K562 (cell line): Measurements from ENCODE around the gene TJP2. TPM values are rescaled to one million over a fixed set of nuclear protein-coding genes. Genes with fewer than 3 reads are reported as not detected.
"Not testable (repeated sequence)": the region's sequence is repeated elsewhere in the genome, so short reads cannot be mapped to it uniquely, and the experiment has no call there.

Source experiments
- ATAC-seq: fragments of 200-7000 bp; cut with Tn5 transposase; 3 replicates; pipeline ENCODE4 v1.9.1; 2020; ENCODE audit warnings: moderate library complexity
- BruUV-seq: library from RNA; stranded (reverse); fragments of 400-500 nt; replicated peaks from 2 replicates; lab custom pipeline; 2021; lab: Mats Ljungman, UMichigan
- CTCF ChIA-PET: fragments of 300-600 bp; formaldehyde crosslinking; extraction: SDS; loops from one replicate; lab custom pipeline; 2021; ENCODE audit warnings: low intra/inter-chr PET ratio; lab: Yijun Ruan, JAX
- POLR2A ChIA-PET: fragments of 300-600, 350-650 bp; sonication (Branson Sonifier 250); formaldehyde crosslinking; extraction: SDS; loops from one replicate; lab custom pipeline; 2021; ENCODE audit warnings: antibody characterized with exemption, inconsistent platforms; lab: Yijun Ruan, JAX
- DNase-seq, 4 experiments: peaks; one replicate each; pipeline versions ENCODE4 v3.0.0 to v3.0.0-alpha.2; 2011 to 2018; ENCODE audit warnings: low spot score in 3 of 4, mixed read lengths in 3 of 4; ENCODE audit errors: extremely low read depth in 1 of 4
- FAIRE-seq: peaks from 2 replicates; lab custom pipeline; 2011; peaks lifted over from hg19 to GRCh38; lab: Jason Lieb, UNC
- H2AFZ ChIP-seq: 2 replicates; pipeline ENCODE4 v1.6.0; 2011; ENCODE audit warnings: low read depth, low read length, control low read depth, inconsistent platforms
- H3K27ac ChIP-seq: fragments of 200-600 bp; 3 replicates; pipeline ENCODE4 v1.8.0; 2011; ENCODE audit warnings: low read depth, mild to moderate bottlenecking, control low read depth, inconsistent platforms, low read length, moderate library complexity, mixed read lengths; ENCODE audit errors: extremely low read depth
- H3K27me3 ChIP-seq, 2 experiments: fragments of 300-600 bp in 1 of 2; 2 replicates in 1 of 2; 3 replicates in 1 of 2; pipeline versions ENCODE4 v1.6.0 to v1.8.0; 2011; ENCODE audit warnings: inconsistent platforms in 2 of 2, low read length in 2 of 2, mild to moderate bottlenecking in 1 of 2, mixed read lengths in 1 of 2, moderate library complexity in 1 of 2; ENCODE audit not compliant: control insufficient read depth in 2 of 2, insufficient read depth in 2 of 2
- H3K36me3 ChIP-seq: fragments of 300-600 bp; 3 replicates; pipeline ENCODE4 v1.8.0; 2011; ENCODE audit warnings: mild to moderate bottlenecking, low read length, inconsistent platforms; ENCODE audit not compliant: control insufficient read depth, insufficient read depth
- H3K4me1 ChIP-seq, 2 experiments: fragments of 200-600 bp in 1 of 2; replicated peaks in 1 of 2; 2 replicates in 1 of 2; 3 replicates in 1 of 2; pipeline versions ENCODE4 v1.5.1 to v1.8.0; 2011; ENCODE audit warnings: inconsistent platforms in 2 of 2, low read length in 2 of 2, mild to moderate bottlenecking in 1 of 2, mixed read lengths in 1 of 2, moderate library complexity in 1 of 2; ENCODE audit not compliant: control insufficient read depth in 2 of 2, insufficient read depth in 2 of 2
- H3K4me2 ChIP-seq: 2 replicates; pipeline ENCODE4 v1.6.1; 2011; ENCODE audit warnings: low read length, control low read depth, inconsistent platforms, mixed read lengths; ENCODE audit not compliant: insufficient read depth
- H3K4me3 ChIP-seq: fragments of 200-600 bp; sonication (generic), shearing (Covaris generic); 2 replicates; pipeline ENCODE4 v1.5.1; 2016; ENCODE audit warnings: control low read depth, inconsistent platforms
- H3K79me2 ChIP-seq: fragments of 200-600 bp; 3 replicates; pipeline ENCODE4 v1.8.0; 2011; ENCODE audit warnings: low read length, inconsistent platforms; ENCODE audit not compliant: control insufficient read depth, insufficient read depth
- H3K9ac ChIP-seq, 2 experiments: 2 replicates each; pipeline versions ENCODE4 v1.6.0 to v1.6.1; 2011; ENCODE audit warnings: low read depth in 2 of 2, low read length in 2 of 2, control low read depth in 1 of 2, inconsistent platforms in 1 of 2, mild to moderate bottlenecking in 1 of 2, mixed read lengths in 1 of 2; ENCODE audit not compliant: insufficient read depth in 1 of 2
- H3K9me1 ChIP-seq: one replicate; pipeline ENCODE4 v1.6.0; 2011; ENCODE audit warnings: inconsistent platforms, mild to moderate bottlenecking, low read length, moderate library complexity; ENCODE audit not compliant: control insufficient read depth, insufficient read depth
- H3K9me3 ChIP-seq: replicated peaks from 2 replicates; pipeline ENCODE4 v1.5.1; 2011; ENCODE audit warnings: low read depth, low read length, inconsistent platforms; ENCODE audit not compliant: control insufficient read depth, insufficient read depth
- H4K20me1 ChIP-seq: replicated peaks from 2 replicates; pipeline ENCODE4 v1.6.1; 2011; ENCODE audit warnings: low read length, inconsistent platforms, mixed read lengths; ENCODE audit not compliant: control insufficient read depth, insufficient read depth
- ESRRA ChIP-seq: fragments of 450-650 bp; IDR thresholded peaks from 2 replicates; pipeline ENCODE4 v1.6.1; 2014; ENCODE audit warnings: low read depth, mild to moderate bottlenecking, moderate library complexity, borderline replicate concordance
- FOSL1 ChIP-seq: fragments of 200-800 bp; sonication (Bioruptor generic); conservative IDR thresholded peaks from 2 replicates; pipeline ENCODE4 v1.6.1; 2016; ENCODE audit warnings: missing genetic modification characterization, missing compliant biosample characterization
- GABPA ChIP-seq: fragments of 200-800 bp; sonication (Bioruptor generic); conservative IDR thresholded peaks from 2 replicates; pipeline ENCODE4 v1.6.1; 2016; ENCODE audit warnings: low read depth, missing genetic modification characterization, missing compliant biosample characterization
- NR2C2 ChIP-seq, 2 experiments: fragments of 200-800 bp in 1 of 2; sonication (Bioruptor generic) in 1 of 2; sonication (generic) in 1 of 2; formaldehyde crosslinking in 1 of 2; IDR thresholded peaks; 2 replicates each; pipeline versions ENCODE4 v1.6.1 to v1.8.0; 2016 to 2022; ENCODE audit warnings: mild to moderate bottlenecking in 1 of 2, missing compliant biosample characterization in 1 of 2, missing genetic modification characterization in 1 of 2, missing genetic modification reagents in 1 of 2
- POLR2H ChIP-seq: IDR thresholded peaks from 2 replicates; pipeline ENCODE4 v1.6.1; 2016; ENCODE audit warnings: missing genetic modification characterization, low read depth, mild to moderate bottlenecking, control low read depth, missing compliant biosample characterization, moderate library complexity
- RFX1 ChIP-seq: fragments of 450-650 bp; IDR thresholded peaks from 2 replicates; pipeline ENCODE4 v1.6.1; 2016; ENCODE audit warnings: mild to moderate bottlenecking, moderate library complexity
- SRF ChIP-seq, 2 experiments: fragments of 250-450, 450-650 bp in 1 of 2; sonication (Bioruptor Pico) in 1 of 2; sonication (generic) in 1 of 2; formaldehyde crosslinking; IDR thresholded peaks; 2 replicates each; pipeline versions ENCODE4 v1.5.0 to v1.5.1; 2020 to 2022; ENCODE audit warnings: mild to moderate bottlenecking in 1 of 2, missing genetic modification reagents in 1 of 2
- STAT5A ChIP-seq: IDR thresholded peaks from 2 replicates; pipeline ENCODE4 v1.6.1; 2012; ENCODE audit warnings: low read length, inconsistent platforms, borderline replicate concordance
- WGBS: fragments of 100-300 bp; shearing (Covaris generic); methylation state at CpG from one replicate; pipeline ENCODE4 v1.1.6; 2016; ENCODE audit warnings: low coverage, mixed read lengths; ENCODE audit not compliant: insufficient coverage; ENCODE audit errors: missing lambda C conversion rate; 5-methylcytosine and 5-hydroxymethylcytosine counted together
- in situ Hi-C: fragments of 300-500 bp; cut with MboI; formaldehyde crosslinking; loops from 4 replicates; pipeline ENCODE4 v1.15.0; 2018; ENCODE audit warnings: inconsistent platforms, mixed read lengths
- intact Hi-C: fragments of 100-400 bp; cut with micrococcal nuclease; formaldehyde crosslinking; loops from 2 replicates; pipeline ENCODE4 v1.14.2; 2022
- polyA plus RNA-seq, 8 experiments: library from polyadenylated mRNA; depleted of rRNA in 4 of 8; stranded (reverse) in 5 of 8; unstranded in 3 of 8; fragments of >200 nt; fragmentation: Nextera tagmentation in 2 of 8; fragmentation: Illumina TruSeq in 1 of 8; extraction: Ambion mirVana in 2 of 8; extraction: Trizol in 1 of 8; gene quantifications; 2 replicates each; pipeline versions ENCODE4 v1.2.1 to v1.2.3, GENCODE V29; 2011 to 2014; ENCODE audit warnings: inconsistent platforms in 1 of 8, missing spikeins in 1 of 8
- total RNA-seq, 7 experiments: library from RNA; depleted of rRNA in 6 of 7; stranded (reverse); fragments of >200 nt in 6 of 7; fragmentation: Illumina TruSeq in 2 of 7; extraction: Trizol in 2 of 7; gene quantifications; 2 replicates each; pipeline versions ENCODE4 v1.2.1 to v1.2.3, GENCODE V29; 2011 to 2021; ENCODE audit warnings: low replicate concordance in 1 of 7

The TJP2 gene
- total and polyA plus RNA-seq, 9 of the 15 experiments (the other 6 are each of a cell fraction or from before 2014, with no cell fraction given): 4.0 to 24.1 (median 16.8) TPM

- H3K4me1 ChIP-seq; CTCF ChIA-PET; BruUV-seq; H3K9ac ChIP-seq; POLR2A ChIA-PET; in situ Hi-C loops; H3K27me3 ChIP-seq; H3K9me1 ChIP-seq; H3K36me3 ChIP-seq; H3K27ac ChIP-seq; intact Hi-C loops; H3K4me3 ChIP-seq; H2AFZ ChIP-seq; H3K4me2 ChIP-seq; FAIRE-seq; H3K9me3 ChIP-seq; H3K79me2 ChIP-seq; ATAC-seq; H4K20me1 ChIP-seq; TF ChIP-seq NR2C2 (CRISPR knock-in tag; IDR thresholded peaks at IDR 0.05): not testable (repeated sequence)
- DNase-seq: peak in 1 of 4 experiments; percentile 1
- 5% methylated on average over 5 of the region's 5 CpGs for WGBS
- TF ChIP-seq NR2C2 (tag; IDR thresholded peaks at IDR 0.05) (0 out of 2 replicates have a peak, but pooled peaks have one; percentile 20), ESRRA (peak; percentile 54; the same call in 1 of the 2 replicates), SRF (CRISPR knock-in tag; IDR thresholded peaks at IDR 0.05) (peak; percentile 84 to 97), GABPA (tag) (0 out of 2 replicates have a peak, but pooled peaks have one; percentile 7), POLR2H (0 out of 2 replicates have a peak, but pooled peaks have one; percentile 40), RFX1 (peak; percentile 40), FOSL1 (tag) (0 out of 2 replicates have a peak, but pooled peaks have one; percentile 18), STAT5A (peak; percentile 44; the same call in 1 of the 2 replicates)
Observed at GRCh38 chr9:69306895-69307445, 132.9 kb downstream of the TJP2 start.
